GM23338 (cell line): ENCODE results near the gene TSC22D1. TPM values are rescaled to one million over a fixed set of nuclear protein-coding genes. Genes with fewer than 3 reads are reported as not detected.

Experiments
- ATAC-seq: fragments of 200-7000 bp; cut with Tn5 transposase; 3 replicates; pipeline ENCODE4 v1.9.1; 2020
- DNase-seq: peaks from one replicate; pipeline ENCODE4 v3.0.0-alpha.2; 2015; ENCODE audit warnings: low spot score
- H2AFZ ChIP-seq: fragments of 200-600 bp; sonication (generic); 2 replicates; pipeline ENCODE4 v1.8.0; 2016; ENCODE audit warnings: antibody characterized with exemption, mild to moderate bottlenecking, moderate library complexity
- H3F3A ChIP-seq: fragments of 200-600 bp; sonication (generic); replicated peaks from 2 replicates; pipeline ENCODE4 v1.8.0; 2017; ENCODE audit warnings: antibody characterized with exemption, mixed run types, low read depth
- H3K27ac ChIP-seq: fragments of 200-600 bp; sonication (generic); 2 replicates; pipeline ENCODE4 v1.6.1; 2016; ENCODE audit warnings: low read depth
- H3K27me3 ChIP-seq: fragments of 200-600 bp; sonication (generic); 2 replicates; pipeline ENCODE4 v1.8.0; 2016; ENCODE audit warnings: mild to moderate bottlenecking, mixed run types, moderate library complexity; ENCODE audit not compliant: insufficient read depth
- H3K36me3 ChIP-seq: fragments of 200-600 bp; sonication (generic); 2 replicates; pipeline ENCODE4 v1.8.0; 2016; ENCODE audit warnings: mild to moderate bottlenecking; ENCODE audit not compliant: insufficient read depth
- H3K4me1 ChIP-seq: fragments of 200-600 bp; sonication (generic); 2 replicates; pipeline ENCODE4 v1.8.0; 2016; ENCODE audit warnings: mild to moderate bottlenecking, moderate library complexity; ENCODE audit not compliant: insufficient read depth
- H3K4me2 ChIP-seq: fragments of 200-600 bp; sonication (generic); 2 replicates; pipeline ENCODE4 v1.7.1; 2017; ENCODE audit warnings: mixed run types
- H3K4me3 ChIP-seq: fragments of 200-600 bp; sonication (generic); 2 replicates; pipeline ENCODE4 v1.6.1; 2016; ENCODE audit warnings: mixed run types
- H3K79me2 ChIP-seq: fragments of 200-600 bp; sonication (generic); replicated peaks from 2 replicates; pipeline ENCODE4 v1.8.0; 2017; ENCODE audit warnings: mild to moderate bottlenecking; ENCODE audit not compliant: insufficient read depth
- H3K9me2 ChIP-seq: fragments of 200-600 bp; sonication (generic); 2 replicates; pipeline ENCODE4 v1.8.0; 2017; ENCODE audit not compliant: insufficient read depth
- H4K20me1 ChIP-seq: fragments of 200-600 bp; sonication (generic); replicated peaks from 2 replicates; pipeline ENCODE4 v1.8.0; 2017; ENCODE audit warnings: mild to moderate bottlenecking; ENCODE audit not compliant: insufficient read depth
- H3K27ac Mint-ChIP-seq: 2 replicates; pipeline ENCODE4 v1.8.0; 2020; ENCODE audit warnings: inconsistent platforms, mild to moderate bottlenecking, moderate library complexity, mixed read lengths
- H3K27me3 Mint-ChIP-seq: 3 replicates; pipeline ENCODE4 v1.8.0; 2022; ENCODE audit warnings: low read depth, mild to moderate bottlenecking, moderate library complexity, mixed read lengths, inconsistent platforms; ENCODE audit not compliant: insufficient read depth, poor library complexity
- H3K36me3 Mint-ChIP-seq: 3 replicates; pipeline ENCODE4 v1.8.0; 2021; ENCODE audit warnings: low read depth, mild to moderate bottlenecking, inconsistent platforms, moderate library complexity, mixed read lengths
- H3K4me1 Mint-ChIP-seq: 3 replicates; pipeline ENCODE4 v1.8.0; 2020; ENCODE audit warnings: mild to moderate bottlenecking, inconsistent platforms, mixed read lengths
- H3K4me3 Mint-ChIP-seq: 3 replicates; pipeline ENCODE4 v1.8.0; 2021; ENCODE audit warnings: moderate library complexity, mild to moderate bottlenecking, inconsistent platforms, mixed read lengths
- H3K9me3 Mint-ChIP-seq: 3 replicates; pipeline ENCODE4 v1.8.0; 2020; ENCODE audit warnings: moderate library complexity, mild to moderate bottlenecking, inconsistent platforms, mixed read lengths
- EZH2 ChIP-seq: fragments of 200-600 bp; sonication (generic); IDR thresholded peaks from one replicate; pipeline ENCODE4 v1.8.0; 2017; ENCODE audit warnings: antibody characterized with exemption, mild to moderate bottlenecking, low read depth; ENCODE audit not compliant: unreplicated experiment
- polyA plus RNA-seq: library from polyadenylated mRNA; unstranded; fragments of >200 nt; fragmentation: Nextera tagmentation; extraction: Ambion mirVana; gene quantifications from 2 replicates; pipeline ENCODE4 v1.2.1, GENCODE V29; 2016
- total RNA-seq: library from RNA; depleted of rRNA; stranded (reverse); fragments of >200 nt; shearing (Covaris generic); gene quantifications from 2 replicates; pipeline ENCODE4 v1.2.3, GENCODE V29; 2014
- TF ChIP-seq, protein P1 (sequence below), 2 experiments: fragments of 200-600 bp in 1 of 2; sonication (generic) in 1 of 2; conservative IDR thresholded peaks; 2 replicates each; pipeline versions ENCODE4 v1.5.1 to v1.6.1; 2016 to 2017; ENCODE audit warnings: antibody characterized with exemption in 2 of 2, low read depth in 2 of 2, mild to moderate bottlenecking in 2 of 2, moderate library complexity in 1 of 2
- TF ChIP-seq, protein P2 (sequence below): fragments of 250-450 bp; sonication (Bioruptor Pico); IDR thresholded peaks from 2 replicates; pipeline ENCODE4 v1.5.0; 2020; ENCODE audit warnings: mild to moderate bottlenecking, moderate library complexity

The TSC22D1 gene
- total and polyA plus RNA-seq, 2 experiments from 2014 or later, result 58.5 to 114 TPM

- Mint-ChIP-seq H3K4me3 (no peak overlapping the region), H3K4me1 (peaks cover 6% of the 10 kb centered on the region; the same call in 2 of the 3 replicates), H3K9me3 (no peaks in the 10 kb centered on the region), H3K27me3 (no peaks in the 10 kb centered on the region), H3K36me3 (no peaks in the 10 kb centered on the region), H3K27ac (no peak overlapping the region)
- H3F3A ChIP-seq, result no peaks in the 10 kb centered on the region
- H2AFZ ChIP-seq, result no peak overlapping the region
- H4K20me1 ChIP-seq, result peaks cover 6% of the 10 kb centered on the region; the same call in 1 of the 2 replicates
- H3K4me1 ChIP-seq, result no peaks in the 10 kb centered on the region
- H3K27me3 ChIP-seq, result no peaks in the 10 kb centered on the region
- ATAC-seq, result no peak
- H3K9me2 ChIP-seq, result no peaks in the 10 kb centered on the region
- no peak overlapping the region for H3K4me2 ChIP-seq
- no peak for TF ChIP-seq EZH2
- H3K27ac ChIP-seq, result no peak overlapping the region
- no peak for DNase-seq
- H3K36me3 ChIP-seq, result no peaks in the 10 kb centered on the region
- peaks cover 48% of the 10 kb centered on the region for H3K79me2 ChIP-seq
- no peak overlapping the region for H3K4me3 ChIP-seq
These were observed 91.5 kb downstream of the TSC22D1 start for GRCh38 chr13:44484562-44485138.

DNA sequence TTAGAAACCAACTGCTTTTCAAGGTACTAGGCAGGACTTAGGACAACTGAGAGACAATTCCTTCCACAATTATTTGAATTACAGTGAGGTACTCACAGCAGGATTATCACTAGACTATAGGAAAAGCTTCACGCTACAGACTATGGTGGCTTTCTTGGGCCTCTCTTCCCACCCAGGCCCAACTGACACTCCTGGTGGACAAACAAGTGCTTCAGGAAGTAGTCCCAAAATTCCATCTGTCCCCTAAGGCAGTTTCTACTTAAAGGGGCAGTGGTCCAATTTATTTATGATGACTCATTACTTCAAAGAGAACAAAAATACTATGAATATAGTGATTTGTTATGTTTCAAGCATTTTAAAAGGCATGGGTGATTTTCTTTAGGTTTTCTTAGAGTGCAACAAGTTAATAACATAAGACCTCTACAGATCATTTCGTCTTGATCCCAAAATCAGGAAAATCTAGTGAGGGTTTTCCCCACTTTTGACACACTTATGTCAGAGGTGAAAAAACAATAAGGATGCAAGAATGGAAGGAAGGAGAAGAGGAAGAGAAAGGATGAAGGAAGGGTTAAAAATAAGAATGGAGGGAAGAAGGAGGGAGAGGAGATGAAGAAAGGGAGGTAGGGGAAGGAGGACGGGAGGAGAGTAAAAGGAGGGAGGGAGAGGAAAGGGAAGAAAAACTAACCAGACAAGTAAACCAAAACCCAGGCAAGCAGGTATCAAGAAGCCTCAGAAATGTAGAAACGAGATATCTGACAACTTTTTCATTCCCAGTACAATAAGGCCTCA is 101.8 kb downstream of the TSC22D1 start:
- H3K36me3 ChIP-seq, result no peaks in the 10 kb centered on the region
- ATAC-seq (peak; percentile 60), DNase-seq (peak; percentile 38)
- H3K4me3 ChIP-seq, result no peak overlapping the region
- H3K27ac Mint-ChIP-seq, result peak overlapping the region; percentile 47
- H3K4me1 Mint-ChIP-seq, result peaks cover 18% of the 10 kb centered on the region
- H3K9me3 Mint-ChIP-seq, result no peaks in the 10 kb centered on the region
- TF ChIP-seq, protein P1, sequence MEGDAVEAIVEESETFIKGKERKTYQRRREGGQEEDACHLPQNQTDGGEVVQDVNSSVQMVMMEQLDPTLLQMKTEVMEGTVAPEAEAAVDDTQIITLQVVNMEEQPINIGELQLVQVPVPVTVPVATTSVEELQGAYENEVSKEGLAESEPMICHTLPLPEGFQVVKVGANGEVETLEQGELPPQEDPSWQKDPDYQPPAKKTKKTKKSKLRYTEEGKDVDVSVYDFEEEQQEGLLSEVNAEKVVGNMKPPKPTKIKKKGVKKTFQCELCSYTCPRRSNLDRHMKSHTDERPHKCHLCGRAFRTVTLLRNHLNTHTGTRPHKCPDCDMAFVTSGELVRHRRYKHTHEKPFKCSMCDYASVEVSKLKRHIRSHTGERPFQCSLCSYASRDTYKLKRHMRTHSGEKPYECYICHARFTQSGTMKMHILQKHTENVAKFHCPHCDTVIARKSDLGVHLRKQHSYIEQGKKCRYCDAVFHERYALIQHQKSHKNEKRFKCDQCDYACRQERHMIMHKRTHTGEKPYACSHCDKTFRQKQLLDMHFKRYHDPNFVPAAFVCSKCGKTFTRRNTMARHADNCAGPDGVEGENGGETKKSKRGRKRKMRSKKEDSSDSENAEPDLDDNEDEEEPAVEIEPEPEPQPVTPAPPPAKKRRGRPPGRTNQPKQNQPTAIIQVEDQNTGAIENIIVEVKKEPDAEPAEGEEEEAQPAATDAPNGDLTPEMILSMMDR (conservative IDR thresholded peaks at IDR 0.05; ENCODE audit: low read depth in 2 of 2), result no peak
- TF ChIP-seq, protein P2, sequence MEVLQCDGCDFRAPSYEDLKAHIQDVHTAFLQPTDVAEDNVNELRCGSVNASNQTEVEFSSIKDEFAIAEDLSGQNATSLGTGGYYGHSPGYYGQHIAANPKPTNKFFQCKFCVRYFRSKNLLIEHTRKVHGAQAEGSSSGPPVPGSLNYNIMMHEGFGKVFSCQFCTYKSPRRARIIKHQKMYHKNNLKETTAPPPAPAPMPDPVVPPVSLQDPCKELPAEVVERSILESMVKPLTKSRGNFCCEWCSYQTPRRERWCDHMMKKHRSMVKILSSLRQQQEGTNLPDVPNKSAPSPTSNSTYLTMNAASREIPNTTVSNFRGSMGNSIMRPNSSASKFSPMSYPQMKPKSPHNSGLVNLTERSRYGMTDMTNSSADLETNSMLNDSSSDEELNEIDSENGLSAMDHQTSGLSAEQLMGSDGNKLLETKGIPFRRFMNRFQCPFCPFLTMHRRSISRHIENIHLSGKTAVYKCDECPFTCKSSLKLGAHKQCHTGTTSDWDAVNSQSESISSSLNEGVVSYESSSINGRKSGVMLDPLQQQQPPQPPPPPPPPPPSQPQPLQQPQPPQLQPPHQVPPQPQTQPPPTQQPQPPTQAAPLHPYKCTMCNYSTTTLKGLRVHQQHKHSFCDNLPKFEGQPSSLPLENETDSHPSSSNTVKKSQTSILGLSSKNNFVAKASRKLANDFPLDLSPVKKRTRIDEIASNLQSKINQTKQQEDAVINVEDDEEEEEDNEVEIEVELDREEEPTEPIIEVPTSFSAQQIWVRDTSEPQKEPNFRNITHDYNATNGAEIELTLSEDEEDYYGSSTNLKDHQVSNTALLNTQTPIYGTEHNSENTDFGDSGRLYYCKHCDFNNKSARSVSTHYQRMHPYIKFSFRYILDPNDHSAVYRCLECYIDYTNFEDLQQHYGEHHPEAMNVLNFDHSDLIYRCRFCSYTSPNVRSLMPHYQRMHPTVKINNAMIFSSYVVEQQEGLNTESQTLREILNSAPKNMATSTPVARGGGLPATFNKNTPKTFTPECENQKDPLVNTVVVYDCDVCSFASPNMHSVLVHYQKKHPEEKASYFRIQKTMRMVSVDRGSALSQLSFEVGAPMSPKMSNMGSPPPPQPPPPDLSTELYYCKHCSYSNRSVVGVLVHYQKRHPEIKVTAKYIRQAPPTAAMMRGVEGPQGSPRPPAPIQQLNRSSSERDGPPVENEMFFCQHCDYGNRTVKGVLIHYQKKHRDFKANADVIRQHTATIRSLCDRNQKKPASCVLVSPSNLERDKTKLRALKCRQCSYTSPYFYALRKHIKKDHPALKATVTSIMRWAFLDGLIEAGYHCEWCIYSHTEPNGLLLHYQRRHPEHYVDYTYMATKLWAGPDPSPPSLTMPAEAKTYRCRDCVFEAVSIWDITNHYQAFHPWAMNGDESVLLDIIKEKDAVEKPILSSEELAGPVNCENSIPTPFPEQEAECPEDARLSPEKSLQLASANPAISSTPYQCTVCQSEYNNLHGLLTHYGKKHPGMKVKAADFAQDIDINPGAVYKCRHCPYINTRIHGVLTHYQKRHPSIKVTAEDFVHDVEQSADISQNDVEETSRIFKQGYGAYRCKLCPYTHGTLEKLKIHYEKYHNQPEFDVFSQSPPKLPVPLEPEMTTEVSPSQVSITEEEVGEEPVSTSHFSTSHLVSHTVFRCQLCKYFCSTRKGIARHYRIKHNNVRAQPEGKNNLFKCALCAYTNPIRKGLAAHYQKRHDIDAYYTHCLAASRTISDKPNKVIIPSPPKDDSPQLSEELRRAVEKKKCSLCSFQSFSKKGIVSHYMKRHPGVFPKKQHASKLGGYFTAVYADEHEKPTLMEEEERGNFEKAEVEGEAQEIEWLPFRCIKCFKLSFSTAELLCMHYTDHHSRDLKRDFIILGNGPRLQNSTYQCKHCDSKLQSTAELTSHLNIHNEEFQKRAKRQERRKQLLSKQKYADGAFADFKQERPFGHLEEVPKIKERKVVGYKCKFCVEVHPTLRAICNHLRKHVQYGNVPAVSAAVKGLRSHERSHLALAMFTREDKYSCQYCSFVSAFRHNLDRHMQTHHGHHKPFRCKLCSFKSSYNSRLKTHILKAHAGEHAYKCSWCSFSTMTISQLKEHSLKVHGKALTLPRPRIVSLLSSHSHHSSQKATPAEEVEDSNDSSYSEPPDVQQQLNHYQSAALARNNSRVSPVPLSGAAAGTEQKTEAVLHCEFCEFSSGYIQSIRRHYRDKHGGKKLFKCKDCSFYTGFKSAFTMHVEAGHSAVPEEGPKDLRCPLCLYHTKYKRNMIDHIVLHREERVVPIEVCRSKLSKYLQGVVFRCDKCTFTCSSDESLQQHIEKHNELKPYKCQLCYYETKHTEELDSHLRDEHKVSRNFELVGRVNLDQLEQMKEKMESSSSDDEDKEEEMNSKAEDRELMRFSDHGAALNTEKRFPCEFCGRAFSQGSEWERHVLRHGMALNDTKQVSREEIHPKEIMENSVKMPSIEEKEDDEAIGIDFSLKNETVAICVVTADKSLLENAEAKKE (CRISPR knock-in tag), result 0 out of 2 replicates have a peak, but pooled peaks have one; percentile 20
- no peak overlapping the region for H2AFZ ChIP-seq
- no peaks in the 10 kb centered on the region for H3F3A ChIP-seq
- peaks cover 45% of the 10 kb centered on the region for H3K79me2 ChIP-seq
- H3K4me1 ChIP-seq, result peaks cover 11% of the 10 kb centered on the region
- H3K4me2 ChIP-seq, result no peak overlapping the region
- H3K4me3 Mint-ChIP-seq, result no peak overlapping the region; the same call in 2 of the 3 replicates
- no peaks in the 10 kb centered on the region for H3K27me3 ChIP-seq
- no peaks in the 10 kb centered on the region for H3K9me2 ChIP-seq
- peaks cover 3% of the 10 kb centered on the region for H3K27me3 Mint-ChIP-seq
- no peak overlapping the region for H3K27ac ChIP-seq
- peaks cover 5% of the 10 kb centered on the region; the same call in 2 of the 3 replicates for H3K36me3 Mint-ChIP-seq
- no peaks in the 10 kb centered on the region for H4K20me1 ChIP-seq
